Stimulated activated naive CD8-positive, alpha-beta T cell treated with anti-CD3 and anti-CD28 coated beads, Interleukin-15, Interleukin-2, amounts not matched to agents 100 U/mL and 50 U/mL, for 24 hours (primary cell): ENCODE results near the gene VSTM2L.
A peak's percentile ranks its signal among the peaks of the same experiment; 100 is the strongest.

Experiments used
- ATAC-seq: fragments of 150-1000 bp; cut with Tn5 transposase; one replicate; pipeline ENCODE4 v1.10.0; 2021
- DNase-seq: peaks from one replicate; pipeline ENCODE4 v3.0.0; 2021

Gene VSTM2L

DNA sequence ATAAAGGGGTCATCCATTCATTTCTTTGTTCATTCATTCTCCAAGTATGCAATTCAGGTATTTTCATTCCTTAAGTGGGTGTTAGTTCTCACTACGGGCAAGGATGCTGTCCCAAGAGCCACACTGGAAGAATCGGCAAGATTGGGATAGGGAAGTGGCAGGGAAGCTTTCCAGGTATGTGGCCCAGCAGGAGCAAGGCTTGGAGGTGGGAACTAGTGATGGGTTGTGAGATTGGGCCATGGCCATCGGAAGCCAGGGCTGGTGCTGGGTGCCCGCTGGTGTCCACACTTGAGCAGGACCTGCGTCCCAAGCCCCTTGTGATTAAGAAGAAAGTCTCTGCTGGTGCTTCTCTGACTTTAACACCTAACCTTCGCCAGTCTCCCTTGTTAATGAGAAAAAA, 15.1 kb downstream of the VSTM2L start:
- no peak for ATAC-seq

DNA sequence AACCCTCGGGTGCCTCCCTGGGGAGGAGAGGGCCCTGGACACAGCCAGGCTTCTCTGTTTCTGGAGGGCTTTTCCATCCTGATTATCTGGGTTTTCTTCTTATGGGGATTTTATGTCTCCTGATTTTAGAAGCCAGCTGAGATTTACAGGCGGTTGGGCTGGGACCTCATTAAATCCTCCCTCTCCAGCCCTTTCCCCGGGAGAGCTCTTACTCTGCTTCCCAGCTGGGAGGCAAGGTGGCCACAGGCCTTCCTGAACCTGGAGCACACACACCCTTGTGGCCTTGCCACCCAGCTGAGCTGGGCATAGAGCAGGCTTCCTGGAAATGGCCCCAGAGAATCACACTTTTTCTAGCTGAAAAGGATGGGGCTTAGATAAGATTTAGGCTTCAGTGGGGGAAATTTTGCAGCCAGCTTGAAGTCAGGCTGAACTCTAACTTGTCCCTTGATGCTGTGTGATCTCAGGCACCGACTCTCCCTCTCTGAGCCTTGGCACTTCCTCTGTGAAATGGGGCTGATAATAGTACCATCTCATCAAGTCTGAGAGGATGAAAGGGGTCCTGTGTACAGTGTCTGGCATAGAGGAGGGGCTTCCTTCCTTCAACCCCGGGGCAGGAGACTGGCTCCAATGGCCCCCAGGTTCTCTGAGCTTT, 16.6 kb downstream of the VSTM2L start:
- ATAC-seq (no peak), DNase-seq (no peak)

More for the DNA sequence above, 15.1 kb downstream of the VSTM2L start:
- no peak for DNase-seq

- DNase-seq (no peak), ATAC-seq (no peak)
Observed at GRCh38 chr20:37920270-37920669, 17.3 kb downstream of the VSTM2L start.

- DNase-seq, result no peak
- ATAC-seq, result no peak
Observed at GRCh38 chr20:37920679-37921322, 17.9 kb downstream of the VSTM2L start.

DNA sequence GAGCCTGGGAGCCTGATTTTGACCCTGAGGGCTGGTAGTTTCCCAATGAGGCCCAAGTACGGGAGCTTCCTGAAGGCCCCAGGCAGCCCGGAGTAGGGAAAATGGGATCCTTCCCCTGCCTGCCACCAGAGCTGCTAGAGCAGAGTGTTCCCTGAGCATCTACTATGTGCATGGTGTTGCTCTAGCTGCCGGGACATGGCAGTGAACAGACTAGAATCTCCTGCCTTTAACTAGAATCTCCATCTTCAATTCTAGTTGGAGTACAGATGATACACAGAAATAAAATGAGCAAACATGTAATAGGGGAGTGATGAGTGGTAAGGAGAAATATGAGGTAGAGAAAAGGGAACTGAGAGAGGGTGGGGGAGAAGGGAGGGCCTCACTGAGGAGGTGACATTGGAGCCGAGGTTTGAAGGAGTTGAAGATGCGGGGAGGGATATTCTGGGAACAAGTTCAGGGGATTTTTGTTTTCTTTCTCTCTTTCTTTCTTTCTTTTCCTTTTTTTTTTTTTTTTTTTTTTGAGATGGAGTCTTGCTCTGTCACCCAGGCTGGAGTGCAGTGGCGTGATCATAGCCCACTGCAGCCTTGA, 18.5 kb downstream of the VSTM2L start:
- ATAC-seq (peak; percentile 47), DNase-seq (no peak)

GRCh38 chr20:37922016-37922415, 19.1 kb downstream of the VSTM2L start:
- no peak for DNase-seq
- peak; percentile 75 for ATAC-seq

GRCh38 chr20:37925265-37926165, 22.6 kb downstream of the VSTM2L start:
- ATAC-seq (no peak), DNase-seq (no peak)

GRCh38 chr20:37926612-37927011, 23.7 kb downstream of the VSTM2L start:
- no peak for ATAC-seq

GRCh38 chr20:37927410-37928095, 24.6 kb downstream of the VSTM2L start:
- no peak for DNase-seq
- ATAC-seq, result no peak

More at GRCh38 chr20:37926612-37927011, 23.7 kb downstream of the VSTM2L start:
- no peak for DNase-seq

DNA sequence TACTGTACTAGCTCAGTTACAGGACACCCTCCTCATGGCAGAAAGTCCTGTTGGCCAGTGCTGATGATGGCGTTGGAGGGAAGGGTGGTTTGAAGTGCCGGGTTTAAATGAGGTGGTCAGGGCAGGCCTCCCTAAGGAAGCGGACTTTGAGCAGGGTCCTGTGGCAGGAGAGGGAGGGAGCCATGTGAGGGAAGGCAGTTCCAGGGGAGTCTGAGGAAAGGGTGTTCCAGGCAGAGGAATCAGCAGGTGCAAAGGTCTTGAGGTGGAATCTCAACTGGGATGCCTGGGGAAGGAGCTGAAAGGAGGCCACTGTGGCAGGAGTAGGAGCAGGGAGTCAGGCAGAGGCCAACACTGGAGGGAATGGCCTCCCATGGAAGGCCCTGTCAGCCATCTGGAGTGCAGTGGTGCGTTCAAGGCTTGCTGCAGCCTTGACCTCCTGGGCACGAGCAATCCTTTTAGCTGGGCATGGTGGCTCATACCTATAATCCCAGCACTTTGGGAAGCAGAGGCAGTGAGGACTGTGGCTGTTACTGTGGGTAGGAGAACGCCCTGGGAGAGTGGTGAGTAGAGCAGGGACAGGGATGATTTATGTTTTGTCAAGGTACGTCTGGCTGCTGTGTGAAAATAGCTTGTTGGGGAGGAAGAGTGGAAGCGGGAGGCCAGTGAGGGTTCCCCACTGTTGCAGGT, 26.2 kb downstream of the VSTM2L start:
- ATAC-seq, result no peak
- no peak for DNase-seq

DNA sequence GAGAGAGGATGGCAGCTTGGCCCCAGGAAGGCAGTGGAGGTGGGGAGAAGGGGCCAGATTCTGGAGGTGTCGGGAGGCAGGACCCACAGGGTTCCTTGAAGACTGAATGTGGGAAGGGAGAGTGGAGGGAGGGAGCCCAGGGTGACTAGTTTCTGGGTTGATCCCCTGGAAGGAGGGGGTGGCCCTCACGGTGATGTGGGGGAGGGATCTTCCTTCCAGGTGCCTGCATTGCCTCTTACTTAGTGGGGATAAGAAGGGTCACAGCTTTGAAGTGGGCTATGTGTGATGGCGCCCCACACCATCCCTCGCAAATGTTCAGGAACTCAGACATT, 26.7 kb downstream of the VSTM2L start:
- ATAC-seq, result no peak
- no peak for DNase-seq

DNA sequence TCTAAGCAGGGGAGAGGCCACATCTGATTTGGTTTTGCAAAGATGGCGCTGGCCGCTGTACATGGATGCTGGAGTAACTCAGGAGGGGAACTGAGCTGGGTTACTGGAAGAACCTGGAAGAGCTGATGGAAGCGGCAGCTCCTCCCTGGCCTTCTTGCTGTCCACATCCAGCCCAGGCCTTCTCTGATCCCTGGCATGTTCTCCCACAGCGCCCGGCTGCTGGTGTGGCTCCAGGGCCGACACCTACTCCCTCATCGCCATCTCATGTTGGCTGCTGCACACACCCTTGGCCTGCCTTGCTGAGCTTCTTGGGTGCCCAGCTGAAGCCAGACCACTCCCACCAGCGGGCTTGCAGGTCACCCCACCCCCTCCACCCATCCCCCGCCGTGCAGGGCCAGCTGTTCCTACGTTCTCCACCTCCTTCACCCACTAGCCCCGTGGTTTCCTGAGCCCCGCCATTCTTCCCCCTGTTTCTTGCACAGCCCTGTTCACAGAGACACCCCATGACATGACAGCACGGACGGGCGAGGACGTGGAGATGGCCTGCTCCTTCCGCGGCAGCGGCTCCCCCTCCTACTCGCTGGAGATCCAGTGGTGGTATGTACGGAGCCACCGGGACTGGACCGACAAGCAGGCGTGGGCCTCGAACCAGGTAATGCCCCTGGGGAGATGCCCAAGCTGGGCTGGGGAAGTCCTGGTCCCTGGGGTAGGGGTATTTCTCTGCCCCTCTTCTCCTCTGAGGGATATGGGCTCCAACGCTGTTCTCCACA, 28.4 kb downstream of the VSTM2L start:
- DNase-seq (no peak), ATAC-seq (no peak)

DNA sequence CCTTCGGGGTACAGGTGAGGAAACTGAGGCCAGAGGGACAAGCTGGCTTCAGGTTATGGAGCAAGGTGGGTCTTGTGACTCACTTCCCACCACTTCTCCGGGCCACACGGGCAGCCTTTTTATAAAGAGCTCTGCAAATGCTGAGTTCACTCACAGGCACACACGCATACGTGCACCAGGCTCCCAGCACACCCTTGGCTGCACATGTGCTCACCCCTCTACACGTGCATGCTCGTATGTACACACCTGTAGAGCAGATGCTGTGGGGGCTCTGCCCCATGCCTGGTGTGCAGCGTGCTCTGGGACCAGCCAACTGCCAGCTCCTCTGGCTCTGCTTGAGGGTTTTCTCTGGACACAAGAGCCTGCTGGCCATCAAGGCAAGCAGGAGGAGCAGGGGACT, 29.1 kb downstream of the VSTM2L start:
- no peak for ATAC-seq
- DNase-seq, result no peak

DNA sequence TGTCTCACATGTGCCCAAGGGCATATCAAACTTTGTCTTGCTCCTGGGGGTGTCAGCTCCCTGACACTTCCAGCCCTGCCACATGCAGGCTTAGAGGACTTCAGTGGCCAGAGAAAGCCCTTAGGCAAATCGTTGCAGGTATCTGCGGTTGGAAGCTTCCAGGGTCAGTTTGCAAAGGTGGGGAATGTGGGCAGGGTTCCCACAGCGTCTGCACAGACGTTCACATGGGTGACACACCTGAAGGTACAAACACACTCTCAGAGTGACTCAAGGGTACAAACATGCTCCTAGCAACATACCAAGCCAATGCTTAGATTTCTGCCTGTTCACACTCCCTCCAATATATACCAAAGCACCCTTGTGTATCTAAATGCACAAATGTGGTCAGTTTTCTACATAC, 30.0 kb downstream of the VSTM2L start:
- DNase-seq (no peak), ATAC-seq (no peak)

- DNase-seq, result no peak
- no peak for ATAC-seq
Observed at GRCh38 chr20:37933786-37934633, 31.1 kb downstream of the VSTM2L start.

- ATAC-seq, result no peak
- DNase-seq, result no peak
Observed at GRCh38 chr20:37934634-37935375, 31.9 kb downstream of the VSTM2L start.

DNA sequence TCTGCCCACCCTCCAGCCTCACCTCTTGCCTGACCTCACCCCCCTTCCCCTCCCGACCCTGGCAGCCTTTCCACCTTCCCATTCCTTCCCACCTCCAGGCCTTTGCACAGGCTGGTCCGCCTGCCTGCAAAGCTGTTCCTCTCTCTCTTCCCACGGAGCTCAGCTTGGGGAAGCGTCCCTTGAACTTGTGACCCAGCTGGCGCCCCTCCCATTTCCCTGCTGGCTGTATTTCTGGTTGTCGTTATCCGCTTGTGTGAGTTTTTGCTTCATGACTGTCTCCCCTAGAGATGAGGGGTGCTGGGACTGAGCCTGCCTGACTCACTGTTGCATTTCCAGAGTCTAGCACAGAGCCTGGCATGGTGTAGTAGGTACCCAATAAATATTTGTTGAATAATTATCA, 32.5 kb downstream of the VSTM2L start:
- no peak for DNase-seq
- ATAC-seq, result no peak

DNA sequence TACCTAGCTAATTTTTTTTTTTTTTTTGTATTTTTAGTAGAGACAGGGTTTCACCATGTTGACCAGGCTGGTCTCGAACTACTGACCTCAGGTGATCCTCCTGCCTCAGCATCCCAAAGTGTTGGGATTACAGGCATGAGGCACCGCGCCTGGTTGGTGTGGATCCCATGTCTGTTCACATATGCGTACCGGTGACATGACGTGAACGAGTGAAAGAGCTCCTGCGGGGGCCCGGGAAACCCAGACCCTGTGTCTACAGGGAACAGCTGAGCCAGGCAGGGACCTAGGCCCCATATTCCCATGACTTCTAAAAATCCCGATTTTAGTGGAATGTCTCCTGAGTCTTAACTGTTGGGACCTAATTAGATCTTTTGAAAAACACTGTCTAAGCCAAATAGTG, 33.1 kb downstream of the VSTM2L start:
- DNase-seq (no peak), ATAC-seq (no peak)

- no peak for DNase-seq
- ATAC-seq, result no peak
Observed at GRCh38 chr20:37936451-37936850, 33.5 kb downstream of the VSTM2L start.
